Measurements from ENCODE around the gene CHADL. TPM values are rescaled to one million over a fixed set of nuclear protein-coding genes. Genes with fewer than 3 reads are reported as not detected.

CHADL gene
- total and polyA plus RNA-seq, 2 of the 8 experiments (the other 6 are each of a cell fraction or from before 2014, with no cell fraction given) = 0.78 to 1.4 TPM

- CTCF ChIA-PET (ENCODE audit: partially characterized antibody) = no interaction called here
- Histone ChIP-seq H3K27ac (ENCODE audit: low read depth, low read length) (peak overlapping the region; percentile 56; the same call in 1 of the 2 replicates), H3K27me3 (replicated peaks in 1 of 4; ENCODE audit: control insufficient read depth in 3 of 4, extremely low read depth in 1 of 4, insufficient read depth in 3 of 4, low read length in 3 of 4) (no peaks in the 10 kb centered on the region), H2AFZ (ENCODE audit: low read length) (no peak overlapping the region), H4K5ac (ENCODE audit: insufficient read length, low read depth, low read length) (peak overlapping the region; percentile 86), H3K23me2 (ENCODE audit: low read depth, low read length) (peaks cover 3% of the 10 kb centered on the region; the same call in 1 of the 2 replicates), H2BK15ac (ENCODE audit: low read length) (0 out of 2 replicates have a peak overlapping the region, but pooled peaks have one; percentile 19), H3K56ac (replicated peaks; ENCODE audit: insufficient read length, low read depth, low read length) (no peak overlapping the region), H3K14ac (ENCODE audit: insufficient read length) (no peak overlapping the region), H2AK5ac (ENCODE audit: low read depth, low read length) (peak overlapping the region; percentile 91), H3K9ac (replicated peaks in 1 of 4; ENCODE audit: extremely low read depth in 1 of 4, low read depth in 3 of 4, low read length in 3 of 4) (no peak overlapping the region), H2BK120ac (replicated peaks; ENCODE audit: low read depth, low read length) (peak overlapping the region; percentile 99), H4K20me1 (replicated peaks in 1 of 2; ENCODE audit: control insufficient read depth in 1 of 2, insufficient read depth in 2 of 2, low read length in 2 of 2) (peaks cover 0 to under 1% of the 10 kb centered on the region in 2 experiments), H3K9me3 (ENCODE audit: insufficient read depth in 2 of 2, low read depth in 1 of 2, low read length in 1 of 2) (peaks cover 0 to 3% of the 10 kb centered on the region in 2 experiments; a peak in 1 of 4 replicates), H3K18ac (ENCODE audit: extremely low read depth, low read length) (peak overlapping the region; percentile 88), H4K8ac (ENCODE audit: extremely low read depth, insufficient read depth, low read length) (no peak overlapping the region), H3K23ac (ENCODE audit: insufficient read length) (no peak overlapping the region), H2BK20ac (ENCODE audit: low read length) (peak overlapping the region; percentile 95; the same call in 1 of the 2 replicates), H4K91ac (replicated peaks; ENCODE audit: insufficient read length, low read length) (peak overlapping the region; percentile 97), H3K36me3 (ENCODE audit: control insufficient read depth in 2 of 4, insufficient read depth in 4 of 4, low read length in 3 of 4) (peaks cover 0 to 3% (median 1%) of the 10 kb centered on the region in 4 experiments; a peak in 2 of 8 replicates), H2BK12ac (ENCODE audit: low read depth, low read length) (peak overlapping the region; percentile 99), H3K4me2 (ENCODE audit: insufficient read depth in 1 of 2, low read depth in 2 of 2, low read length in 2 of 2) (no peak overlapping the region), H3K4ac (replicated peaks; ENCODE audit: insufficient read length, low read depth, low read length) (peak overlapping the region; percentile 94), H3K79me2 (ENCODE audit: control insufficient read depth in 1 of 2, insufficient read depth in 2 of 2, low read length in 2 of 2) (peaks cover 4 to 10% of the 10 kb centered on the region in 2 experiments; a peak in 2 of 4 replicates), H3K4me3 (ENCODE audit: extremely low read depth in 1 of 4, insufficient read depth in 2 of 4, low read depth in 3 of 4, low read length in 4 of 4) (no peak overlapping the region), H3K79me1 (ENCODE audit: low read depth, low read length) (peaks cover 2% of the 10 kb centered on the region; the same call in 1 of the 2 replicates), H3K4me1 (replicated peaks in 1 of 4; ENCODE audit: control insufficient read depth in 3 of 4, insufficient read depth in 4 of 4, low read length in 3 of 4) (peaks cover 2 to 17% (median 10%) of the 10 kb centered on the region in 4 experiments; a peak in 6 of 7 replicates), H2BK5ac (ENCODE audit: low read depth, low read length) (peak overlapping the region; percentile 88)
- DNase-seq (ENCODE audit: low read depth in 1 of 2, low spot score in 2 of 2) = no peak
- no peak for FAIRE-seq
- WGBS, 2 experiments (ENCODE audit: extremely low coverage in 1 of 2, insufficient coverage in 1 of 2, insufficient read length in 1 of 2, insufficient replicate concordance in 2 of 2, low coverage in 1 of 2, low lambda C conversion rate in 2 of 2, missing lambda C conversion rate in 1 of 2) = 85% methylated on average over 1 of the region's 1 CpG; no CpG with 5 or more reads in 1 of the 2 experiments
- TF ChIP-seq, protein P1, sequence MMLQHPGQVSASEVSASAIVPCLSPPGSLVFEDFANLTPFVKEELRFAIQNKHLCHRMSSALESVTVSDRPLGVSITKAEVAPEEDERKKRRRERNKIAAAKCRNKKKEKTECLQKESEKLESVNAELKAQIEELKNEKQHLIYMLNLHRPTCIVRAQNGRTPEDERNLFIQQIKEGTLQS (IDR thresholded peaks at IDR 0.05; ENCODE audit: insufficient read depth, low read depth, low read length) = no peak
- TF ChIP-seq GABPA (IDR thresholded peaks at IDR 0.05; ENCODE audit: borderline replicate concordance, insufficient read depth, low read length) = no peak
- POLR2A ChIA-PET (ENCODE audit: partially characterized antibody) = interaction anchor here (0.8 to 2.0 kb wide), 2 partner anchors 12 to 52 kb away, joined by 3 to 5 read pairs; partner anchors contain the start of gene ZC3H7B
These were observed 48.9 kb upstream of the CHADL start for GRCh38 chr22:41289671-41290070.
